M059J (cell line): ENCODE results near the gene PRKAA2. TPM values are rescaled to one million over a fixed set of nuclear protein-coding genes. Genes with fewer than 3 reads are reported as not detected.

Experiments
- DNase-seq: peaks from one replicate; pipeline ENCODE4 v3.0.0-alpha.2; 2012; ENCODE audit warnings: low read depth
- total RNA-seq: library from RNA; depleted of rRNA; stranded (reverse); fragments of >200 nt; shearing (Covaris generic); gene quantifications from 2 replicates; pipeline ENCODE4 v1.2.3, GENCODE V29; 2014

PRKAA2 gene
- total RNA-seq, 1 experiment from 2014 or later, result 3.4 TPM

DNA sequence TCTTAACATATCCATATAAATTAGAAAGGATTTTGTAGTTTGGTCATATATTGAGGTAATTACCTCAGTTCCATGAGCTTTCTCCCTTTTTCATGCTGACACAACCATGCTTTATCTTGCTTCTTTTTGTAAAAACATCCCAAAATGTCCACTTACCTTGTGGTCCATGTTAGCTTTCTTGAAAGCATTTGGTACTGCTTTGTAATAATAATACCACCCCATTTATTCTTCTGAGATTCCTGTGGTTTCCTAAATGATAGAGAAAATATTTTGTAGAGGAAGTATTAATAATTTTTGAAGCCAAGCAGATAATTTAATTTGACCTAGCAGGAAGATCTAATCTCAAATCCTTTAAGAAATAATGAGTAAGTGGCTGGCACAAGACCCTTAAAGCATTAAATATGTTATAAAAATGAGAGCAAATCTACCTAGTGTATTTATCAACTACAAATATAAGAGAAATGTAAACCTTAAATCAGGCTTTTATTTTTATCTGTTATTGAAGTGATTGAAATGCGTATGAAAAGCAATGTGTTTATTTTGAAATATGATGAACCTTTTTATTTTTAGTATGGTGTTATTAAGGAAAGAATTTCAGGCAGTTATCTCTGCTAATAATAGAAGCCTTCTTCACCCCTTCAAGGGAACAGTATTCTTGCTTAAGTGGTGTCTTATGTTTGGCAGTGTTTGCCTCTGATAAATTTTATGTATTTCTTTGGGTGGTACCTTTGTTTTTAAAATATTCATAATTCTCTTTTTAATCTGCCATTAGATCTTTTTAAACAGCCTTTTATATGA lies 9.2 kb downstream of the PRKAA2 start:
- DNase-seq, result no peak

DNA sequence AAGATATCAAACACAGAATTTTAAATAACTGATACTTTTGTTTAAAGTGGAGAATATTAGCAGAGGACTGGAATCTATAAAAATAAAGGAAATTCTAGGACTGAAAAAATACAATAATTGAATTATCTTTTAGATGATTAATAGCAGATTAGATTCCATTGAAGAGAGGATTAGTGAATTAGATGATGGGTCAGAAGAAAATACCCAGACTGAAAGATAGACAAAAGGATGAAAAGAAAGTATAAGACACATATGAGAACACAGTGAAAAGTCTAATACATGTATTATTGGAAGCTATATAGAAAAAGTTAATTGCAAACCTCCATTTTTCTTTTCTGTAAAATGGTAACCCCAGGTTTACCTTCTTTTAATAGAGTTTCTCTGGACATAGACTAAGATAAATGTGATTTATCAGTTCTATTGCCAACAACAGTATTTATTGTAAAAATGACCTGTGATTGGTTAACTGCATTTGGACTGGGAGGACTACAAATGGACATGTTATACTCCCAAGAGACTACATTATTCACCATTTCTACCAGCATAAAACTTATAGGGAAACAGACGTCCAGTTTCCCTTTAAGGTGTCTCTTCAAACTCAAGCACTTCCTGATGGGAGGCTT lies 11.0 kb downstream of the PRKAA2 start:
- DNase-seq, result no peak

- no peak for DNase-seq
Measured at GRCh38 chr1:56658254-56658653, 13.1 kb downstream of the PRKAA2 start.

DNA sequence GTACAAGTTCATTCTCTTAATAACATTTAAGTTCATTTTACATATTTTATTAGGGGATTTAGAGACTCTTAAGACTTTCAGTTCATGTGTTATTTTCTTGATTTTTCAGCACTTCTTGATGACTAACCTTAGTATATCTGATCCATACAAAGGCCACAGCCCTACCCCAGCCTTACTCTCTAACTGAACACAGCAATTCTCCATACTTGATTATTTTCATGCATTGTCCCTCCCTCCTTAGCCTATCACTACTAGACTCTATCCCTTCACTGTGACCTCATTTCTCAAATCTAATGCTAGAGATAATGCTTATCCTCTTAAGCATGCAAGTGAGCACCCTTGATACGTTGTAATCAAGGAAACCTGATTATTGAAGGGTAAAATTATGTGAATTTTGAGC lies 15.2 kb downstream of the PRKAA2 start:
- no peak for DNase-seq

DNA sequence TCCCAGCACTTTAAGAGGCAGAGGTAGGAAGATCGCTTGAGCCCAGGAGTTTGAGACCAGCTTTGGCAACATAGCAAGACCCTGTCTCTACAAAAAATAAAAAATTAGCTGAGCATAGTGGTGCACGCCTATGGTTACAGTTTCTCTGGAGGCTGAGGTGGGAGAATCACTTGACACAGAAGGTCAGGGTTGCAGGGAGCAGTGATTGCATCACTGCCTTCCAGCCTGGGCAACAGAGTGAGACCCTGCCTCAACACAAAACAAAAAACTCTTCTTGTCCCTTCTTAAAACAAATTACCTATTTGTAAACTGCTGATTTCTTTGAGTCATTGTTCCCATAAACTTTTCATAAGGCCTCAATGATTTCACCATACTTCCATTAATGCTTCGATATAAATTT lies 18.7 kb downstream of the PRKAA2 start:
- DNase-seq, result no peak

DNA sequence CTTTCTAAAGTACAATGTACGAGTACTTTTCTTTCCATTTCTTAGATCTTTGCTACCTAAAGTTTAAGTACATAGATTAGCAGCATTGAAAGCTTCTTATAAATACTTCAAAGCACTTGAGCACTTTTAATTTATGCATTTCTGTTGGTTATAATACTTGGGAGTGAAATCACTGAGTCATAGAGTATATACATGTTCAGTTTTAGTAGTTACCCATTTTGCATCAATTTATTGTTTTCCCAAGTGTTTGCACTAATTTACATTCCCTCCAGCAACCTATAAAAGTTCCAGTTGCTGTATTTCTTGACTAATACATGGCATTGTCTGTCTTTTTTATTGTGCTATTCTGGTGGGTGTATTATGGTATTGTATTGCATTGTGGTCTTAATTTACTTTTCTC lies 20.3 kb downstream of the PRKAA2 start:
- DNase-seq, result no peak

- no peak for DNase-seq
Measured at GRCh38 chr1:56666112-56666608, 21.0 kb downstream of the PRKAA2 start.

DNA sequence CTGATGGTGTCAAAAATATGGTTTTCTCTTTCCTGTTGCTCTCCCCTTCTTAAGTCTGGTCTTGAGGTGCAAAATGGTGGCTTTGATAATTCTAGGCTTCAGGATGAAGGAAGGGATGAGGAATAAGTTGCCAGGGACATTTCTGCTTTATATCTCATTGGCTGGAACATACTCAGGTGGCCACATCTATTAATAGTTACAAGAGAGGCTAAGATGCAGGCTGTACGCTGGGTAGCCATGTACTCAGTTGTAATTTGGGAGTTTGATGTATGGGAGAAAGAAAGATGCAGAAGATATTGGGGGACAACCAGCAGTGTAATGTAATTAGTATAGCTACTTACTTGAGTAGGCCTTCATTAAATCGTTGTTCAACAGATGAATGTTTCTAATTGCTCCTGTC lies 25.2 kb downstream of the PRKAA2 start:
- no peak for DNase-seq

DNA sequence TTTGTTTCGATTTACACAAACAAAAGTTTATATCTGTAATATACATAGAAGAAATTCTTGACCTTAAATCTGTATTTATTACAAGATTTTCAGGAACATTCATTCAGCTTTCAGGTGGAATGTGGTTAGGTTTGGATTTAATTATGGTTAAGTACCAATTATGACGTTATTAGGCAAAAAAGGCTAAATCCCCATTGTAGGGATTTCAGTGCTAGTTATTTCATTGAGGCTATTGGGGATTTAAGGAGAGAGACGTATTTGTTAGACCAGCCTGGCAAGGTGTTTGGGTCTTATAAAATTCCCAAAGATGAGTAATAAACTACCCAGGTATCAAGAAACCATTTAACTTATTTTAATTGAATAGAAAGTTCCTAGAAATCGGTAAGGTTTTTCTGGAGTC lies 26.0 kb downstream of the PRKAA2 start:
- DNase-seq, result no peak

DNA sequence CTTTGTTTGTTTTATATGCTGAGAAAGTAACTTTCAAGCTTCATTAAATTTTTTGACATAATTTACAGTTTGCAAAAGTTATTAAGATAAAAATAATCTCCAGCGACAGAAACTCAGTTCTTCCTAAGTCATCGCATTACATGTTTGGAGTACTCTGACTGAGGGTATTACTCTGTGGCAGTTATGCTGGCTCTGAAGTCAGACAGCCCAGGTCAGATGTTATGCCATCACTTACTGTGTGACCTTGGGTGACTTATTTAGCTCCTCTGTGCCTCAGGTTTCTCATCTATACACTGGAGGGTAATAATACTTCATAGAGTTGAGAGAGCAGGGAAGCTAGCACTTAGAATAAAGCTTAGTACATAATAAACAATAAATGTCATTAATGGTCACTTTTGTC lies 26.4 kb downstream of the PRKAA2 start:
- DNase-seq, result no peak

GRCh38 chr1:56672579-56672978 lies 27.5 kb downstream of the PRKAA2 start:
- DNase-seq, result no peak

GRCh38 chr1:56675763-56676162 lies 30.6 kb downstream of the PRKAA2 start:
- no peak for DNase-seq

DNA sequence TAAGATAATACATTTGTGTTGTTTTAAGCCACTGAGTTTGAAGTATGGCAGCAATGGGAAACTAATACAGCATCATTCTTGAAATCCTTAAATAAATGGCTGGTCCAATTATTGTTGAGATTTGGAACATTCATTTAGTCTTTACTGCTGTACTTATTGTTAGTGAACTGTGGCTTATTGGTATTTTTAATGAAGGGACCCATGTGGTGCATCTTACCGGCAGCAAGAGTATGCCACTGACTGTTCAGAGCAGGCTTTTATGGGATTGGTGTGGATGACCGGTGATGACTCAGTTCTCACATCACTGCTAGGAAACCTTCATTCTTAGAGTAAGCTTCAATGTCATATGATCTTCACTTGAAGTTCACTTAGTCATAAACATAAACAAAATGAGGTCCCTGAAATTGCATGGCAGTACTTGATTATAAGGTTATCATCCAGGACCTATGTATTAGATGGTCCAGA lies 31.5 kb downstream of the PRKAA2 start:
- DNase-seq, result peak; percentile 94

DNA sequence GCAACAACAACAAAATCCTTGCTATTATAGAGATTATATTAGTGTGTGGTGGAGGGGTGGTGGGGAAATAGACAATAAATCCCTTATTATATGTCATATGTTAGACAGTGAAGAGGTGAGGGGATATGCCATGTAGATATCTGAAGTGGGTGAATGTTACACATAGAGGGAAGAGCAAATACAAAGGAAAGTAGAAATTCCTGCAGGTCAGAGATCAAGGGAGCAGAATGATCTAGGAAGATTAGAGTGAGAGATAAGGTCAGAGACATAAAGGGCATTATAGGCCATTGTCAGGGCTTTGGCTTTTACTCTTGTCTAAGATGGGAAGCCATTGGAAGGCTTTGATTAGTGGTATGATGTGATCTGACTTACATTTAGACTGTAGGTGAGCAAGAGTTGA lies 38.5 kb downstream of the PRKAA2 start:
- DNase-seq, result no peak

DNA sequence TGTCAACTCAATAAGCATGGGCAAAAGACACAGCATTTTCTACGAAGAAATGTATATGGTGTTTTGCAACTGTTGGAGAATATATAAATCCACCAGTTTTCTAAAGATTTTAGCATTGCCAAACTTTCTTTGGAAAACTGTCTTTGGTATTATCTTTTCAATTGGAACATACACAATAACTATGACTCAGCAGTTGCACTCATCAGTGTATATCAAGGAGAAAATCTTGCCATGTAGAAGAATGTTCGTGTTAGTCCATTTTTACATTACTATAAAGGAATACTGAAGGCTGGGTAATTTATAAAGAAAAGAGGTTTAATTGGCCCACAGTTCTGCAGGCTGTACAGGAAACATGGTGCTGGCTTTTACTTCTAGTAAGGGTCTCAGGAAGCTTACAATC lies 41.1 kb downstream of the PRKAA2 start:
- DNase-seq, result peak; percentile 33

DNA sequence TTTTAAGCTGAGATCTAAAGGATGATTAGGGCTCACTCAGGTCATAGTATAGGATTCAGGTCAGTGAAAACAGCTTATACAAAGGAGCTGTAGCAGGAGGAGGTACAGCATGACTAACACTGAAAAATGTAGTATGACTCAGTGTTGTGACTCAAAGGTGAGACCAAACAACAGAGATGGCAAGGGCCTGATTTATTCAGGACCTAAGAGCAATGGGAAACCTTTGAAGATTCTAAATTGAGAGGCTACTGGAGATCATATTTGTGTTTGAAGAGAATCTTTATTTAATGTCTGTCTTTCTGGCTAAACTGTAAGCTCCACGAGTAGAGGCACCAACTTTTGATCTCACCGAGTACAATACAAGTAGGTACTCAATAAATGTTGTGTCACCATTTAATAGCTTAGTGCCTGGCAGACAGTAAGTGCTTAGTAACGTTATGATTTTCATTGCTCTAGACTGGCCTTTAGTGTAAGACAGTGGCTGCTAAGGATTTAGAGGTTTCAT lies 43.5 kb downstream of the PRKAA2 start:
- peak; percentile 92 for DNase-seq

GRCh38 chr1:56696663-56697062 lies 51.5 kb downstream of the PRKAA2 start:
- no peak for DNase-seq

DNA sequence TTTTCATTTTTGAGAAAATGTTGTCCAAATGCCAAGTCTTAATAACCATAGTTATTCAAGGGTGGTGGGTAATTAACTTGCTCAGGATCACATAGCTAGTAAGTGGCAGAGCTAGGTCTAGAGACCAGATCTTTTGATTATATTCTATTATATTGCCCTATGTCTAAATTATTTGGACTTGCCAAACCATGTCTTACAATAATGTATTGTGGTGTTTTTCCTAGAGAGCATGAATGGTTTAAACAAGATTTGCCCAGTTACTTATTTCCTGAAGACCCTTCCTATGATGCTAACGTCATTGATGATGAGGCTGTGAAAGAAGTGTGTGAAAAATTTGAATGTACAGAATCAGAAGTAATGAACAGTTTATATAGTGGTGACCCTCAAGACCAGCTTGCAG lies 58.6 kb downstream of the PRKAA2 start:
- DNase-seq, result no peak

- DNase-seq, result no peak
Measured at GRCh38 chr1:56707379-56707778, 62.3 kb downstream of the PRKAA2 start.

- peak; percentile 66 for DNase-seq
Measured at GRCh38 chr1:56709269-56709880, 64.3 kb downstream of the PRKAA2 start.

GRCh38 chr1:56709995-56710394 lies 64.9 kb downstream of the PRKAA2 start:
- no peak for DNase-seq

GRCh38 chr1:56710646-56711045 lies 65.5 kb downstream of the PRKAA2 start:
- peak; percentile 83 for DNase-seq

DNA sequence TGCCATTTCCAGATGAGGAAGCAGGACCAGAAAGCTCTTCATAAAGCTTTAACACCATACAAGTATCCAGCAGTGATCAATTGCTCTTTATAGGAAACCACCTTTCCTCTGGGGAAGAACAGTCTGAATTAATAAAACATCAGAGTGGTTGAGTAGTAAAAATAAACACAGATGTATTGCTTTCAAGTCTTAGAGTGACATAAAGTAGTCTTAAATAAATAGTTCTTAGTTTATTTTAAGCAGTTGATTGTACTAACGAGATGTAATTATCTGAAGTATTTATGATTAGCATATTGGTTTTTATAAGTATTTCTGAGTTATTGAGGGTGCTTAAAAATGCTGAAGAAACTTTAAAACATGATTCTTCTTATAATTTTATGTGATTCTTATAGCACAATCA lies 67.0 kb downstream of the PRKAA2 start:
- DNase-seq, result no peak
